ENCODE measurements around the gene HES4. TPM values are rescaled to one million over a fixed set of nuclear protein-coding genes. Genes with fewer than 3 reads are reported as not detected.
"Not testable (repeated sequence)": the region's sequence is repeated elsewhere in the genome, so short reads cannot be mapped to it uniquely, and the experiment has no call there.

Gene HES4
- total RNA-seq, 3 donors from 2014 or later (not counting 1 experiment from before 2014, with no cell fraction given) = 15.4 to 35.5 (median 28.9) TPM

DNA sequence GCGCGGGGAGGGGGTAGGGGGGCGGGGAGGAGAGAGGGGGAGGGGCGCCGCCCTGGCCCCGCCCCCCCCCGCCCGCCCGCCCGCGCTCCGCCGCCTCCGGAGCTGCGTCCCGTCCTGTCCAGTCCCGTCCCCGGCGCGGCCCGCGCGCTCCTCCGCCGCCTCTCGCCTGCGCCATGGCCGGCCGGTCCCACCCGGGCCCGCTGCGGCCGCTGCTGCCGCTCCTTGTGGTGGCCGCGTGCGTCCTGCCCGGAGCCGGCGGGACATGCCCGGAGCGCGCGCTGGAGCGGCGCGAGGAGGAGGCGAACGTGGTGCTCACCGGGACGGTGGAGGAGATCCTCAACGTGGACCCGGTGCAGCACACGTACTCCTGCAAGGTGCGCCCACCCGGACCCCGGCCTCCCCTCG, 20.1 kb upstream of the HES4 start, which contains the start of gene AGRN:
Gene AGRN, plus strand, starts transcription at position 121 of the 405 bp plus-strand sequence. Its CDS starts 53 bp downstream, at position 174.
- peak within 1 kb of the TSS; percentile 25 for H3K4me3 ChIP-seq (ENCODE audit: low read length)
- under 1% methylated on average over 55 of the region's 58 CpGs for WGBS (ENCODE audit: insufficient coverage)

DNA sequence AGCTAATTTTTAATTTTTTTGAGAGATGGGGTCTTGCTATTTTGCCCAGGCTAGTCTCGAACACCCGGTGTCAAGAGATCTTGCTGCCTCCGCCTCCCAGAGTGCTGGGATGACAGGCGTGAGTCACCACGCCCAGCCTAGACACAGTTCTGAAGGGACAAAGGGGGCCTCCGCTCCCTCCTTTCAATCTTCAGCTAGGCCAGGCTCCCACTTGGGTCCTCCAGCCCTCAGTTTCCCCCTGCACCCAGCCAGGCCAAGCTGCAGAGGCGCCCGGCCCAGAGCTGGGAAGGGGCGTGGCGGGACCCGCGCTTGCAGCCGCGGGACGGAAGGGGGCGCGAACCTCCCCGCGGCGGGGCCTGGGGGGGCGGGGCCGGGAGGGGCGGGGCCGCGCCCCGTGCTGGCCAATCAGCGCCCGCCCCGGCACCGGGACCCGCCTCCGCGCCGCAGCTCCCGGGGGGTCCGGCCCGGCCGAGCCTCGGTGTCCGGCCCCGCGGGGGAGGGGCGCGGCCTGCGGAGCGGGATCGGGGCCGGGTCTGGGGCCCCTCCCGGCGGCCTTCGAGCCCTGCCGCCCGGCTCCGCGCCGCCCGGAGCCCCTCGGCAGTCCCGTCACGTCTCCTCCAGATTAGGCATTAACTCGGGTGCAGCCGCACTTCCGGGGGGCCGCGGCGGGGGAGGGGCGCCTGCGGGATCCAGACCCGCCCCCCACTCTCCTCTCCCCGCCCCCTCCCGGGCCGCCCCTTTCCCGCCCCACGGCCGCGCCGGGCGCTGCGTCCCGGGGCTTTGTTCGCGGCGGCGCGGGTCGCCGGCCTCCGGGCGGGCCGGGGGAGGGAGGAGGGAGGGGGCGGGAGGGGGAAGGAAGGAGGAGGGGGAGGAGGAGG, 19.5 kb upstream of the HES4 start:
- H3K27me3 Mint-ChIP-seq (ENCODE audit: low read depth in 2 of 2) = peaks cover 0 to 9% of the 10 kb centered on the region in 2 donors
- H3K4me3 Mint-ChIP-seq = peak overlapping the region; percentile 42
- H3K27ac Mint-ChIP-seq = no peak overlapping the region
- 2% methylated on average over 62 of the region's 91 CpGs for WGBS (ENCODE audit: insufficient coverage)
- peaks cover 3 to 18% of the 10 kb centered on the region in 2 donors for H3K4me1 Mint-ChIP-seq
- Histone ChIP-seq H3K9me3 (ENCODE audit: control insufficient read depth, insufficient read depth, low read length) (no peaks in the 10 kb centered on the region), H3K27ac (ENCODE audit: low read length) (no peak overlapping the region), H3K27me3 (ENCODE audit: control insufficient read depth, insufficient read depth, low read length) (peaks cover 11% of the 10 kb centered on the region), H3K4me1 (ENCODE audit: control insufficient read depth, insufficient read depth, low read length) (peaks cover 33% of the 10 kb centered on the region), H3K36me3 (ENCODE audit: control insufficient read depth, insufficient read depth, low read length) (no peaks in the 10 kb centered on the region), H3K4me3 (ENCODE audit: low read length) (peak overlapping the region; percentile 25)
- DNase-seq = peak; percentile 75 to 90
- H3K9me3 Mint-ChIP-seq = no peaks in the 10 kb centered on the region
- intact Hi-C loops (cut with micrococcal nuclease) = no loop called here
- peak; percentile 85 to 92 (median 88) for ATAC-seq
- no peaks in the 10 kb centered on the region for H3K36me3 Mint-ChIP-seq
- TF ChIP-seq, protein P1, sequence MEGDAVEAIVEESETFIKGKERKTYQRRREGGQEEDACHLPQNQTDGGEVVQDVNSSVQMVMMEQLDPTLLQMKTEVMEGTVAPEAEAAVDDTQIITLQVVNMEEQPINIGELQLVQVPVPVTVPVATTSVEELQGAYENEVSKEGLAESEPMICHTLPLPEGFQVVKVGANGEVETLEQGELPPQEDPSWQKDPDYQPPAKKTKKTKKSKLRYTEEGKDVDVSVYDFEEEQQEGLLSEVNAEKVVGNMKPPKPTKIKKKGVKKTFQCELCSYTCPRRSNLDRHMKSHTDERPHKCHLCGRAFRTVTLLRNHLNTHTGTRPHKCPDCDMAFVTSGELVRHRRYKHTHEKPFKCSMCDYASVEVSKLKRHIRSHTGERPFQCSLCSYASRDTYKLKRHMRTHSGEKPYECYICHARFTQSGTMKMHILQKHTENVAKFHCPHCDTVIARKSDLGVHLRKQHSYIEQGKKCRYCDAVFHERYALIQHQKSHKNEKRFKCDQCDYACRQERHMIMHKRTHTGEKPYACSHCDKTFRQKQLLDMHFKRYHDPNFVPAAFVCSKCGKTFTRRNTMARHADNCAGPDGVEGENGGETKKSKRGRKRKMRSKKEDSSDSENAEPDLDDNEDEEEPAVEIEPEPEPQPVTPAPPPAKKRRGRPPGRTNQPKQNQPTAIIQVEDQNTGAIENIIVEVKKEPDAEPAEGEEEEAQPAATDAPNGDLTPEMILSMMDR (IDR thresholded peaks at IDR 0.05) = peak; percentile 34

More for the DNA sequence above, 20.1 kb upstream of the HES4 start, which contains the start of gene AGRN:
- H3K36me3 ChIP-seq (ENCODE audit: control insufficient read depth, insufficient read depth, low read length) = no peaks in the 10 kb centered on the region
- H3K36me3 Mint-ChIP-seq = no peaks in the 10 kb centered on the region
- H3K27ac ChIP-seq (ENCODE audit: low read length) = no peak within 1 kb of the TSS
- no peak within 1 kb of the TSS for H3K27ac Mint-ChIP-seq
- DNase-seq (no peak), ATAC-seq (peak; percentile 17 to 52 (median 40))
- H3K4me1 Mint-ChIP-seq = peaks cover 0 to 18% of the 10 kb centered on the region in 2 donors
- peak within 1 kb of the TSS; percentile 72 for H3K4me3 Mint-ChIP-seq
- peaks cover 0 to 9% of the 10 kb centered on the region in 2 donors for H3K27me3 Mint-ChIP-seq (ENCODE audit: low read depth in 2 of 2)
- no peaks in the 10 kb centered on the region for H3K9me3 Mint-ChIP-seq
- no peaks in the 10 kb centered on the region for H3K9me3 ChIP-seq (ENCODE audit: control insufficient read depth, insufficient read depth, low read length)
- peaks cover 28% of the 10 kb centered on the region for H3K4me1 ChIP-seq (ENCODE audit: control insufficient read depth, insufficient read depth, low read length)
- TF ChIP-seq, protein P1 (IDR thresholded peaks at IDR 0.05) = no peak
- intact Hi-C loops (cut with micrococcal nuclease) = no loop called here
- peaks cover 11% of the 10 kb centered on the region for H3K27me3 ChIP-seq (ENCODE audit: control insufficient read depth, insufficient read depth, low read length)

DNA sequence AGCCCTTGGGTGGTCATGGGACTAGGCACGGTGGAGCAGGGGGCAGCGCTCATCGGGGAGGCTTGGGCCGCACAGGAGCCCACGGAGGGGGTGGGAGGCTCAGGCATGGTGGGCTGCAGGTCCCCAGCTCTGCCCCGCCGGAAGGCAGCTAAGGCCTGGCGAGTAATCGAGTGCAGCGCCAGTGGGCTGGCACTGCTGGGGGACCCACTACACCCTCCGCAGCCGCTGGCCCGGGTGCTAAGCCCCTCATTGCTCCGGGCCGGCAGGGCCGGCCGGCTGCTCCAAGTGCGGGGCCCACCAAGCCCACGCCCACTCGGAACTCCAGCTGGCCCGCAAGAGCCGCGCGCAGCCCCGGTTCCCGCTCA, 18.4 kb upstream of the HES4 start:
- H3K9me3 ChIP-seq (ENCODE audit: control insufficient read depth, insufficient read depth, low read length); H3K4me3 Mint-ChIP-seq; H3K9me3 Mint-ChIP-seq; DNase-seq; H3K36me3 ChIP-seq (ENCODE audit: control insufficient read depth, insufficient read depth, low read length); H3K27ac Mint-ChIP-seq; H3K36me3 Mint-ChIP-seq; intact Hi-C loops (cut with micrococcal nuclease); H3K4me3 ChIP-seq (ENCODE audit: low read length); H3K27ac ChIP-seq (ENCODE audit: low read length); ATAC-seq; H3K27me3 Mint-ChIP-seq (ENCODE audit: low read depth in 2 of 2): not testable (repeated sequence)
- peaks cover 11% of the 10 kb centered on the region for H3K27me3 ChIP-seq (ENCODE audit: control insufficient read depth, insufficient read depth, low read length)
- H3K4me1 ChIP-seq (ENCODE audit: control insufficient read depth, insufficient read depth, low read length) = peaks cover 43% of the 10 kb centered on the region
- H3K4me1 Mint-ChIP-seq = peaks cover 14 to 26% of the 10 kb centered on the region in 2 donors
- 96% methylated on average over 26 of the region's 26 CpGs for WGBS (ENCODE audit: insufficient coverage)

DNA sequence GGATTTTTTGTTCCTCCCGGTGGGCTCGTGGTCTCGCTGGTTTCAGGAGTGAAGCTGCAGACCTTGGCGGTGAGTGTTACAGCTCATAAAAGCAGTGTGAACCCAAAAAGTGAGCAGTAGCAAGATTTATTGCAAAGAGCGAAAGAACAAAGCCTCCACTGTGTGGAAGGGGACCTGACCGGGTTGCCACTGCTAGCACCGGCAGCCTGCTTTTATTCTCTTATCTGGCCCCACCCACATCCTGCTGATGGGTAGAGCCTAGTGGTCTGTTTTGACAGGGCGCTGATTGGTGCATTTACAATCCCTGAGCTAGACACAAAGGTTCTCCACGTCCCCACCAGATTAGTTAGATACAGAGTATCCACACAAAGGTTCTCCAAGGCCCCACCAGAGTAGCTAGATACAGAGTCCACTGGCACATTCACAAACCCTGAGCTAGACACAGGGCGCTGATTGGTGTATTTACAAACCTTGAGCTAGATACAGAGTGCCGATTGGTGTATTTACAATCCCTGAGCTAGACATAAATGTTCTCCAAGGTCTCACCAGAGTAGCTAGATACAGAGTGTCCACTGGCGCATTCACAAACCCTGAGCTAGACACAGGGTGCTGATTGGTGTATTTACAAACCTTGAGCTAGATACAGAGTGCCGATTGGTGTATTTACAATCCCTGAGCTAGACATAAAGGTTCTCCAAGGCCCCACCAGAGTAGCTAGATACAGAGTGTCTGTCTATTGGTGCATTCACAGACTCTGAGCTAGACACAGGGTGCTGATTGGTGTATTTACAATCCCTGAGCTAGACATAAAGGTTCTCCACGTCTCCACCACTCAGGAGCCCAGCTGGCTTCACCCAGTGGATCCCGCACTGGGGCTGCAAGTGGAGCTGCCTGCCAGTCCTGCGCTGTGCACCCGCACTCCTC, 17.8 kb upstream of the HES4 start:
- H3K9me3 Mint-ChIP-seq; ATAC-seq; H3K36me3 ChIP-seq (ENCODE audit: control insufficient read depth, insufficient read depth, low read length); H3K27me3 Mint-ChIP-seq (ENCODE audit: low read depth in 2 of 2); intact Hi-C loops (cut with micrococcal nuclease); H3K27ac ChIP-seq (ENCODE audit: low read length); H3K36me3 Mint-ChIP-seq; H3K4me3 ChIP-seq (ENCODE audit: low read length); DNase-seq; H3K9me3 ChIP-seq (ENCODE audit: control insufficient read depth, insufficient read depth, low read length): not testable (repeated sequence)
- Histone ChIP-seq H3K27me3 (ENCODE audit: control insufficient read depth, insufficient read depth, low read length) (peaks cover 11% of the 10 kb centered on the region), H3K4me1 (ENCODE audit: control insufficient read depth, insufficient read depth, low read length) (peaks cover 43% of the 10 kb centered on the region)
- peaks cover 18 to 25% of the 10 kb centered on the region in 2 donors for H3K4me1 Mint-ChIP-seq
- peak overlapping the region; percentile 43 for H3K4me3 Mint-ChIP-seq
- peak overlapping the region in 1 of 2 donors; percentile 68 for H3K27ac Mint-ChIP-seq
- WGBS (ENCODE audit: insufficient coverage) = 80% methylated on average over 13 of the region's 17 CpGs

All from natural killer cell (primary cell).